Measurements from ENCODE around the gene OSM.

The OSM gene

DNA sequence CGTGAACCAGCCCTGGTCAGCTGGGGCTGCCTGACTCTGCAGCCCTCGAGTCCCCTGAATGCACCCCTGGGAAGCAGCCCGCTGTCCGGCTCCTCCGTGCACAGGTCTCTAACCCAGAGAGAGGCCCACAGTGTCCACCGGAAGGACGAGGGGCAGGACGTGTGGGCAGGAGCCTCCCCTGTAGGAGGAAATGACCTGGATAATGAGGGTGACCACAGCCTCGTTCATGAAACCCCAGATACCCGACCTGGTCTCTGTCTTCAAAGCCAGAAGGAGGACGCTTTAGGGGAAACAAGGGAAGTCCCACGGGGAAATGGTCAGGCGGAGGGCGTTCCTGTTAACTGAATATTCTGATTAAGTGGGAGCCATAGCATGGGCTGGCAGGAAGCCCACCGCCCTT lies 43.3 kb downstream of the OSM start:
- ChIA-PET POLR2A (no interaction called here), CTCF (interaction anchor here (1.9 kb wide), 1 partner anchor 10 kb away, joined by 6 read pairs; no protein-coding TSS in a partner anchor)
- no peak overlapping the region for H3K4me3 ChIP-seq (ENCODE audit: low read depth, low read length)

DNA sequence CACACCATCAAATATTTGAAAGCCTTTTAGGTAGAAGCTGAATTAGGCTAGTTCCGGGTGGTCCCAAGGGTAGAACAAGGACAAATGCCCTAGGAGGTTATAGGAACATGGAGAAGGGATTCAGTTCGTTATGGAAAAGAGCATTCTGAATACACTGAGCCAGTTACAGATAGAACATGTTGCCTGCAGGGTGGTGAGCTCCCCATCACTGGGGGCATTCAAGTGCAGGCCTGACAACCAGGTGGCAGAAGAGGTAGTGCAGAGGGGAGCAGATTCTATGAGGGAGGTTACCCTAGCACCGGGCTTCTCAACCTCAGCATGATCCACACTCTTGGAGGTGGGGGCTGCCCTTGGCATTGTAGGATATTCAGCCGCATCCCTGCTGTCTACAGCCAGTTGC lies 44.3 kb downstream of the OSM start:
- POLR2A ChIA-PET: no interaction called here
- DNase-seq (ENCODE audit: low read depth, low spot score): no peak
- CTCF ChIA-PET: no interaction called here

More for the DNA sequence above, 43.3 kb downstream of the OSM start:
- TF ChIP-seq, protein P1, sequence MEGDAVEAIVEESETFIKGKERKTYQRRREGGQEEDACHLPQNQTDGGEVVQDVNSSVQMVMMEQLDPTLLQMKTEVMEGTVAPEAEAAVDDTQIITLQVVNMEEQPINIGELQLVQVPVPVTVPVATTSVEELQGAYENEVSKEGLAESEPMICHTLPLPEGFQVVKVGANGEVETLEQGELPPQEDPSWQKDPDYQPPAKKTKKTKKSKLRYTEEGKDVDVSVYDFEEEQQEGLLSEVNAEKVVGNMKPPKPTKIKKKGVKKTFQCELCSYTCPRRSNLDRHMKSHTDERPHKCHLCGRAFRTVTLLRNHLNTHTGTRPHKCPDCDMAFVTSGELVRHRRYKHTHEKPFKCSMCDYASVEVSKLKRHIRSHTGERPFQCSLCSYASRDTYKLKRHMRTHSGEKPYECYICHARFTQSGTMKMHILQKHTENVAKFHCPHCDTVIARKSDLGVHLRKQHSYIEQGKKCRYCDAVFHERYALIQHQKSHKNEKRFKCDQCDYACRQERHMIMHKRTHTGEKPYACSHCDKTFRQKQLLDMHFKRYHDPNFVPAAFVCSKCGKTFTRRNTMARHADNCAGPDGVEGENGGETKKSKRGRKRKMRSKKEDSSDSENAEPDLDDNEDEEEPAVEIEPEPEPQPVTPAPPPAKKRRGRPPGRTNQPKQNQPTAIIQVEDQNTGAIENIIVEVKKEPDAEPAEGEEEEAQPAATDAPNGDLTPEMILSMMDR (IDR thresholded peaks at IDR 0.05; ENCODE audit: insufficient read depth, low read length, missing control alignments): no peak
- no peak for DNase-seq (ENCODE audit: low read depth, low spot score)

DNA sequence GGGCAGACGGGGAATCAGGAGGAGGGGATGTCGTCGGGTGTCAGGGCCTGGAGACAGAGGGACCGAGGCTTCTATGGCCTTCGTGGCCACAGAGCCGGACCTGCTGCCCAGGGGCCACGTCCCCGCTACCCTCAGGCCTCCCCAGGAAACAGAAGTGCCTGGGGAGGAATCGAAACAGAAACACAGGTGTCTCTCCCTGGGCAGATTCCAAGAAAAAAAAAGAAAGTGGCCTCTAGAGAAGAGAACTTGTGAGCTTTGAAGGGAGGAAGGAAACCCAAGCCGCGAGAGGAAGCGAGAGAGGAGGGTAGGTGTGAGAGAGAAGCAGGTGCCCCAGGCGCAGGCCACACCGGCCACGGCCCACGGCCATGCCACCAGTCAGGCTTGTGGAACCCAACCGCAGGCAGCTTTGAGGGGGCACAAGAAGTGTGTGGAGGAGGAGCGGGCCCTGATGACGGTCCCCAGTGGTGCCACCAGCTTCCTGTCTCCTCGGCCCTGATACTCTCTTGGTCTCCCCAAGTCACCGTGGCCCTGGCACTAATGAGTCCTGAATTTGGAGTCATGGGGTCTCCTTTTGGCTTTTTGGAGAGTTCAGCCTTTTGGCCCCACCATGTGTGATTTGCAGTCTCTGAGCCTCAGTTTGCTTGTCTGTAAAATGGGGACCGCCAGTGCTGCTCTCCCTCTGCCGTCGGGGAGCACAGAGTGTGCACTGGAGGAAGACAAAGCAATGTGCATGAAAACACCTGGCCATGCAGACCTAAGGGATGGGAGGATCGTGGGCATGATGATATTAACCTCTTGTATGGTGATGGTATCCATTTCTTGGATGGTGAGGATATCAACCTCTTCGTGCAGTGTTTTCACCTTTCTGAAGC lies 45.3 kb downstream of the OSM start:
- no peak for DNase-seq (ENCODE audit: low read depth, low spot score)
- TF ChIP-seq, protein P1 (IDR thresholded peaks at IDR 0.05; ENCODE audit: insufficient read depth, low read length, missing control alignments): no peak
- H3K4me3 ChIP-seq (ENCODE audit: low read depth, low read length): no peak overlapping the region
- POLR2A ChIA-PET: no interaction called here
- CTCF ChIA-PET: interaction anchor here (1.0 to 1.5 kb wide), 3 partner anchors 12 to 114 kb away, joined by 4 read pairs; no protein-coding TSS in a partner anchor

More for the DNA sequence above, 44.3 kb downstream of the OSM start:
- TF ChIP-seq, protein P1 (IDR thresholded peaks at IDR 0.05; ENCODE audit: insufficient read depth, low read length, missing control alignments): no peak
- no peak overlapping the region for H3K4me3 ChIP-seq (ENCODE audit: low read depth, low read length)

DNA sequence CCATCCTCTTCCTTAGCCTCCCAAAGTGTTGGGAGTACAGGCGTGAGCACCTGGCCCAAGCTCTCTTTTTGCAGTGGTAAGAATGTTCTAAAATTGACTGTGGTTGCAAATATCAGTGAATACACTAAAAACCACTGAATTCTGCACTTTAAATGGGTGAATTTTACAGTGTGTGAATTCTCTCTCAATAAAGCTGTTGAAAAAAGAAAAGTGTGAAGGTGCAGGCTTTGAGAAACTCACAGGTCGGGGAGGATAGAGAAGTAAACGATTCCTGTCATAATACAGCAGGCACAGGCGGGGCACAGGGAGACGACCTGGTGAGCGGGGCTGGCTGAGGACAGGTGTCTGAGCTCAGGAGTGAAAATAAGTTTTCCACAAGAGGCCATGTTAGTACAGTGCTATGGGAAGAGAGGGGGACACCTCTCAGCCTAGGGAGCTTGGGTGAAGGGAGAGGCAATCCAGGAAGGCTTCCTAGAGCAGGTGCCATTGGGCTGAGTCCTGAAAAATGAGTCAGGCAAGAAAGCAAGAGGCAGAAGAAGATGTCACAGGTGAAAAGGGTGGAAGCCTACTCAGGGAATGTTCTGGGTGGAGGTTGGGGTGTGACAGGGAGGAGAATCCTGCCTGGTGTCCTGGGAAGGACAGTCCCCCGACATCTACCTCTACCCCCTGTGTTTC lies 46.2 kb downstream of the OSM start:
- ChIA-PET POLR2A (no interaction called here), CTCF (interaction anchor here (0.8 to 1.5 kb wide), 5 partner anchors 13 to 113 kb away, joined by 3 to 4 read pairs (median 4); no protein-coding TSS in a partner anchor)
- no peak overlapping the region for H3K4me3 ChIP-seq (ENCODE audit: low read depth, low read length)
- TF ChIP-seq, protein P1 (IDR thresholded peaks at IDR 0.05; ENCODE audit: insufficient read depth, low read length, missing control alignments): no peak
- no peak for DNase-seq (ENCODE audit: low read depth, low spot score)

DNA sequence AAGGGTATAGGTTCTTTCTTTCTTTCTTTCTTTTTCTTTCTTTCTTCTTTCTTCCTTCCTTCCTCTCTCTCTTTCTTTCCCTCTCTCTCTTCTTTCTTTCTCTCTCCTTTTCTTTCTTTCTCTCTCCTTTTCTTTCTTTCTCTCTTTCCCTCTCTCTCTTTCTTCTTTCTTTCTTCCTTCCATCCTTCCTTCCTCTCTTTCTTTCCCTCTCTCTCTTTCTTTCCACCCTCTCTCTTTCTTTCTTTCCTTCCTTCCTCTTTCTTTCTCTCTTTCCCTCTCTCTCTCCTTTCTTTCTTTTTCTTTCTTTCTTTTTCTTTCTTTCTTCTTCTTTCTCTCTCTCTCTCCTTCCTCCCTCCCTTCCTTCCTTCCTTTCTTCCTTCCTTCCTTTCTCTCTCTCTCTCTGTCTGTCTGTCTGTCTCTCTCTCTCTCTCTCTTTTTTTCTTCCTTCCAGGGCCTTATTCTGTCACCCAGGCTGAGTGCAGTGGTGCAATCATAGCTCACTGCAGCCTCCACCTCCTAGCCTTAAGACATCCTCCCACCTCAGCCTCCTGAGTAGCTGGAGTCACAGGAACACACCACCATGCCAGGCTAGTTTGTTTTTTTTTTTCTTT lies 46.9 kb downstream of the OSM start:
- TF ChIP-seq, protein P1 (IDR thresholded peaks at IDR 0.05; ENCODE audit: insufficient read depth, low read length, missing control alignments): no peak
- no peak overlapping the region for H3K4me3 ChIP-seq (ENCODE audit: low read depth, low read length)
- ChIA-PET POLR2A (no interaction called here), CTCF (interaction anchor here (0.8 to 1.5 kb wide), 4 partner anchors 14 to 112 kb away, joined by 3 to 4 read pairs (median 4); no protein-coding TSS in a partner anchor)
- DNase-seq (ENCODE audit: low read depth, low spot score): no peak
